Neural progenitor cell (in vitro differentiated cells): Measurements from ENCODE around the gene ZC3H12C.

Experiments used
- CTCF ChIP-seq: fragments of 200-600 bp; sonication (generic); IDR thresholded peaks from 2 replicates; pipeline ENCODE4 v1.5.1; 2017; ENCODE audit warnings: antibody characterized with exemption, mild to moderate bottlenecking
- EZH2phosphoT487 ChIP-seq: fragments of 200-600 bp; sonication (generic); IDR thresholded peaks from 2 replicates; pipeline ENCODE4 v1.6.1; 2017; ENCODE audit warnings: antibody characterized with exemption

- TF ChIP-seq CTCF (no peak), EZH2phosphoT487 (no peak)
These were observed 38.4 kb downstream of the ZC3H12C start for GRCh38 chr11:110131386-110132123.
